ENCODE data around the gene KLRC2.
"Not testable (repeated sequence)": the region's sequence is repeated elsewhere in the genome, so short reads cannot be mapped to it uniquely, and the experiment has no call there.

KLRC2 gene

DNA sequence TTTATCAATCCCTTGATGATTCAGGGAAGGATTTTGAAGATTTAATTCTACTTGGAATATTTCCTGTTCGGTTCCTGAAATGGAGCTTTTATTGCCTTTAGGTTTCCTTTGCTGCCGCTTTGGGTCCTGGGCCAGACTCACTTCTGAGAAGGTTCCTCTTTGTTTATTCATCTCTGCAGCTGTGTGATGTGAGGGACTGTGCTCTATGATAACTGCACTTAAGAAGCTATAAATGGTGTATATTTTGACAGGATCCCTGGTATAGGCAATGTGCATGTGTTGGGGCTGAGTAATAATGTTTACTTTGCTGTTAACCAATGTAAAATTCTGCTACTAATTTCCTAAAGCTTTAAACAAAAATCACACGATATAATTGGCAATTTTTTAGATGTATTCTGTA lies at the start of gene KLRC2:
Gene KLRC2, minus strand, starts transcription at position 195 of the 400 bp plus-strand sequence. Its CDS starts 24 bp downstream, at position 171.
- DNase-seq = not testable (repeated sequence)

DNA sequence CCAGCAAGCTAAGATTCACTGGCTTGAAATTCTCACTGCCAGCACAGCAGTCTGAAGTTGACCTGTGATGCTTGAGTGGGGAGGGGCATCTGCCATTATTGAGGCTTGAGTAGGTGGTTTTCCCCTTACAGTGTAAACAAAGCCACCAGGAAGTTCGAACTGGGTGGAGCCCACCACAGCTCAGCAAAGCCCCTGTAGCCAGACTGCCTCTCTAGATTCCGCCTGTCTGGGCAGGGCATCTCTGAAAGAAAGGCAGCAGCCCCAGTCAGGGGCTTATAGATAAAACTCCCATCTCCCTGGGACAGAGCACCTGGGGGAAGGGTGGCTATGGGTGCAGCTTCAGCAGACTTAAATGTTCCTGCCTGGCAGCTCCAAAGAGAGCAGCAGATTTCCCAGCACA lies 46.1 kb upstream of the KLRC2 start:
- not testable (repeated sequence) for DNase-seq

DNA sequence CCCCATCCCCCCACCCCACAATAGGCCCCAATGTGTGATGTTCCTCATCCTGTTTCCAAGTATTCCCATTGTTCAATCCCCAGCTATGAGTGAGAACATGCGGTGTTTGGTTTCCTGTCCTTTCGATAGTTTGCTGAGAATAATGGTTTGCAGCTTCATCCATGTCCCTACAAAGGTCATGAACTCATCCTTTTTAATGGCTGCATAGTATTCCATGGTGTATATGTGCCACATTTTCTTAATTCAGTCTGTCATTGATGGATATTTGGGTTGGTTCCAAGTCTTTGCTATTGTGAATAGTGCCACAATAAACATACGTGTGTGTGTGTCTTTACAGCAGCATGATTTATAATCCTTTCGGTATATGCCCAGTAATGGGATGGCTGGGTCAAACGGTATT lies 37.0 kb upstream of the KLRC2 start:
- DNase-seq = not testable (repeated sequence)

DNA sequence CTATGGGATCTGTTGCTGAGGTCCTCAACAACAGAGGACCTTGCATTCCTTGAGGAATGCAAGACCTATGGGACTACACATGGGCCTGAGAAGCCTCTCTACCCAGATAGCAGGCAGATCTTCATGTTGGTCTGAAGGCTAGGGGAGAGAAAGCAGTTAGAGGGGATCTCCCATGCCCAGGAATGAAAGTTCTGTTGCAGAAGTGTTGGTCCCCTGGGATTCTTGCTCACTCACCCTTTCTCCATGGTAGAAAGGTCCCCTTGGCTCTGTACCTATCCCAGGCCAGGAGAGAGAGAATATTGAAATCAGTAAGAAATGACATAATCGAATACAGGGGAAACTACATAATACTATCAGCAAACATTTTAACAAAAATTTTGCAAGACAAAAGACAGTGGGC lies 33.9 kb upstream of the KLRC2 start:
- DNase-seq = no peak

DNA sequence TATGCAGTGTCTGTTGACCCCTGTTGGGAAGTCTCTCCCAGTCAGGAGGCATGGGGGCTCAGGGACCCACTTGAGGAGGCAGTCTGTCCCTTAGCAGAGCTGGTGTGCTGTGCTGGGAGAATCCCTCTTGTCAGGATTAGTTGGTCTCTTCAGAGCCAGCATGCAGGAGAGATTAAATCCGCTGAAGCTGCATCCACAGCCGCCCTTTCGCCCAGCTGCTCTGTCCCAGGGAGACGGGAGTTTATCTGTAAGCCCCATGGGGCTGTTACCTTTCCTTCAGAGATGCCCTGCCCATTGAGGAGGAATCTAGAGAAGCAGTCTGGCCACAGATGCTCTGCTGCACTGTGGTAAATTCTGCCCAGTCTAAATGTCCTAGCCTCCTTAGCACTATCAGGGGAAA lies 30.5 kb upstream of the KLRC2 start:
- no peak for DNase-seq

DNA sequence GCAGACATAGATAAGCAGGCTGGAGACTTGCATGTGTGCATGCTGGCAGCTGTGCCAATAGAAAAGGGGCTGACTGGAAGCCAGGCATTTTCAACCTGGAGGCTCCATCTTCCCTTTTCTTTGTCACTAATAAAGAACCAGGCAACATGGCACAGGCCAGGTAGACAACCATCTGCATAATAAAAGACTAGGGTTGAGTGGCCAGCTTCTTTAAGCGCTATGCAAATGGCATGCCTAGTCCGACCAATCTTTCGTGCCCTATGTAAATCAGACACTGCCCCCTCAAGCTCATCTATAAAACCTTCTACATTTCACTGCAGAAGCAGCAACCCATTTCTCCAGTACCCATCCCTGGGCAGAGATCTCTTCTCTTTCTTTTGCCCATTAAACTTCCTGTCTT lies 21.9 kb upstream of the KLRC2 start:
- DNase-seq = no peak

DNA sequence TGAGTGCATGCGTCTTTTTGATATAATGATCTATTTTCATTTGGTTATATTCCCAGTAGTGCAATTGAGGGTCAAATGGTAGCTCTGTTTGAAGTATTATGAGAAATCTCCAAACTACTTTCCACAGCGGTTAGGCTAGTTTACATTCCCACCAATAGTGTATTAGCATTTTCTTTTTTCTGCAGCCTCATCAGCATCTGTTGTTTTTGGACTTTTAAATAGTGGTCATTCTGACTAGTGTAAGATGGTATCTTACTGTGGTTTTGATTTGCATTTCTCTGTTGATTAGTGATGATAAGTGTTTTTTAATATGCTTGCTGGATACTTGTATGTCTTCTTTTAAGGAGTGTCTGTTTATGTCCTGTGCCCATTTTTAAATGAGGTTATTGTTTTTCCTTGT lies 21.0 kb upstream of the KLRC2 start:
- no peak for DNase-seq

DNA sequence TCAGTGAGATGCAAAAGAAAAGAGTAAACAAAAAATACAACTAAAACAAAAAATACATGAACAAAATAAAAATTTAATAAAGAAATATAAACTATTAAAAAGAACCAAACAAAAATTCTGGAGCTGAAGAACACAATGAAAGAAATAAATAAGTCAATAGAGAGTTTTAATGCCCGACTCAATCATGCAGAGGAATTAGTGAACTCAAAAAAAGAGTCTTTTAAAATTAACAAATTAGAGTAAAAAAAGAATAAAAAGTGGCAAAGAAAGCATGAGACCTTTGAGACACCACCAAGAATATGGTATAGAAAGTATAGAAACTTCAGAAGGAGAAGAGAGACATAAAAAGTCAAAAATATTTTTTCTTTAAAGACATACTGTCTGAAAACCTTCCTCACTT lies 20.0 kb upstream of the KLRC2 start:
- DNase-seq = no peak

DNA sequence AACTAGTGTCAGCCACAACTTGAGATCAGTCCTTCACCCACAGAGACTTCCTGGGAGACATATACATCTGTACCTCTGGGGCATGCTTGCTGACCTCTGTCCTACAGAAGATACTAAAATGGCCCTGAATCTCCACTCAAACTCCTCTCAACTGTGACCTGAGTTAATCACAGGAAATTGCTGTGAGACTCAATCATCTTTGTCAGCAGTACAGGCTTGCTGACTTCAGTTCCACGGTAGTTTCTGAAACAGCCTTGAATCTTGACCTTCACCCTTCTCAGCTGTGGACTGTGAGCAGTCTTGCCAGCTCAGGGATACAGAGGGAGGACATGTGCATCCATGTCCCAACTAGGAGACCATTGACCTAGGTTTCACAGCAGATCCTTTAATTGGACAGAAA lies 18.7 kb upstream of the KLRC2 start:
- DNase-seq = no peak

DNA sequence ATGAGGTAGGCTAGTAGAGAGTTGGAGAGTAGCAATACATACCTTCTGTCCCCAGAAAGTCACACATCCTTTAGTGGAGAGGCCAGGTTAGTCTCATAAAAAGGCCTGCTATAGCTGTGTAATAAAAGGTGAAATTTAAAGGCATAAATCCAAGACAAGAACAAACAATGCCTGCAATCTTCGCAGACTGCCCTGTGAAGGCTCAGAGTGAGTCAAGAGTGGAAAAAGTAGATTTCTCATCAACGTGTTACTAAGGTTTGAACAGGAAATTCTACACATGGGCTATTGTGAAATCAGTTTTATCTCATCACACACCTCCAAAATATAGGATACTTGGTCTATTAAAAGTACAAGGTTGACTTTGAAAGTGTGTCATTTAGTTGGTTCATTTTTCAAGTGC lies 17.3 kb upstream of the KLRC2 start, which contains the start of gene KLRC1:
Gene KLRC1, minus strand, starts transcription at position 222 of the 400 bp plus-strand sequence. CDS start 2,221 bp downstream, outside the sequence.
- peak; percentile 3 for DNase-seq

DNA sequence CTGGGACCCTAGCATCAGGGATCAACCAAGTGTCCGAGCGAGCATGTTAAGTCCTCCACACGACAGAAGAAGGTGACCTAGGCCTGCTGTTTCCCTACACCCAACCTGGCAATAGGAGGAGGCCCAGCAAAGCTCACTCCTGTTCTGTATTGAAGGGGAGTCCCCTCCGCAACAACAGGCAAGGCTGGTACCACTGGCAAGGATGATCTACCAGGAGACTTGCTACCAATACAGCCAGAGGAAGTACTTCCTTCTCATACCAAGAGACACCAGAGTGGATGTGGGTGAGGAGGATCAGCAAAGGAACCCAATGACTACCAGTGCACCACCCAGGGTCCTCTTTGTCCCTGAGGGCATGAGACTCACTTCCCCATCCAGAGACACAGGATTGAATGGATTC lies 12.4 kb upstream of the KLRC2 start:
- DNase-seq = no peak

DNA sequence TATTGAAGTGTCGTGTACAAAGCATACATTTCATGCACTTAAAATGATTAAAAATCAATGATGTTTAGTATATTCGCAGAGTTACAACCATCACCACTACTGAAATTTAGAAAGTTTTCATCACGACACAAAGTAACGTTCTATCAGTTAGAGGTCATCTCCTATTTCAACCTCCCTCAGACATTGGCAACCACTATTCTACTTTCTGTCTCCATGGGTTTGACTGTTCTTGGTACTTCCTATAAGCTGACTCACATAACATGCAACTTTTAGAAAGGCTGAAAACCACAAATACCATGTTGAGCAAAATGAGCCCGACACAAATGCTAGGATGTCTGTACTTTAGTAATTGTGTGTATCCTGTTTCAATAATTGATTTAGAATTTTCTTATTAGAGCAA lies 10.2 kb upstream of the KLRC2 start:
- DNase-seq = peak; percentile 28

DNA sequence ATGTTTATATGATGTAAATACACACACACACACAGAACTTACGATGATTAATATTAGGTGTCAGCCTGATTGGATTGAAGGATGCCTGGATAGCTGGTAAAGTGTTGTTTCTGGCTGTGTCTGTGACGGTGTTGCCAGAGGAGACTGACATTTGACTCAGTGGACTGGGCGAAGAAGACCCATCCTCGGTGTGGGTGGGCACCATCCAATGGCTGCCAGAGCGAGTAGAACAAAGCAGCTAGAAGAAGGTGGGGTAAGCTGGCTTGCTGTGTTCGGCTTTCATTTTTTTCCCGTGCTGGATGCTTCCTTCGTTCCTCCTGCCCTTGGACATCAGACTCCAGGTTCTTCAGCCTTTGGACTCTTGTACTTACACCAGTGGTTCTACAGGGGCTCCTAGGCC lies 5.3 kb upstream of the KLRC2 start:
- DNase-seq = not testable (repeated sequence)

DNA sequence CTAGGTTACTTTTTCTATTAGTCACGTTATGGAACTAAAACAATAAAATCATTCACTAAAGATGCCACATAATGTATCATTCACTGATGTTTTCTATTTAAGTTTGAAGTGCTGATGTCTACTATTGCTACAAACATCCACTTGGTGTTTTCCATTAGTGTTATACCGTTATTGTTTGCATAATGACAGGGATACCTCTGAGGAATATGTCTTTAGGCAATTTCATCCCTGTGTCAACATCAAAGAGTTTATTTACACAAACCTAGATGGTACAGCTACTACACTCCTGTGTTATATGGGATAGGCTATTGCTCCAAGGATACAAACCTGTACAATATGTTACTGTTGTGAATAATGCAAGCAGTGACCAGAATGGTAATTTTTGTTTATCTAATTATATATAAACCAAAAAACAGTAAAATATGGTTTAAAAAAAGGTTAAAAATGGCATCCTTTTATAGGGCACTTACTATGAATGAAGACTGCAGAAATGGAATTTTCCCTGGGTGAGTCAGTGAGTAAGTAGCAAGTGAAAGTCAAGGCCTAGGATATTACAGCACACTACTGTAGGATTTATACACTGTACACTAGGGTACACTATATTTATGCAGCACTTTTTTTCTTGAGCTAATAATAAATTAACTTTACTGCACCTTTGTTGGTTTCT lies 3.9 kb upstream of the KLRC2 start:
- DNase-seq = not testable (repeated sequence)

DNA sequence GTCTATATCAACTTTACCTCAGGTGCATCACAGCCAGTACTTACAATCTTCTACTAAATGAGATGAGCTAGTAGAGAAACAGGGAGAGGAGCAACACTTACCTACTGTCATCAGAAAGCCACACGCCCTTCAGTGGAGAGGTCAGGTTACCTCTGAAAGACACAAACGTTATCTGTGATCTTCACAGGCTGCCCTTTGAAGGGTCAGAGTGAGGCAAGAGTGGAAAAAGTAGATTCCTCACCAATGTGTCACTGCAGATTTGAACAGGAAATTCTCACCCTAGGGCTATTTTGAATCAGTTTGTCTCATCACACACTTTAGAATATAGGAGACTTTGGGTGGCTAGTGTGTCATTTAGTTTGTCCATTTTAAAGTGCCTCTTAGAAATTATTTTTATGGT lies 1.8 kb upstream of the KLRC2 start:
- DNase-seq = not testable (repeated sequence)

DNA sequence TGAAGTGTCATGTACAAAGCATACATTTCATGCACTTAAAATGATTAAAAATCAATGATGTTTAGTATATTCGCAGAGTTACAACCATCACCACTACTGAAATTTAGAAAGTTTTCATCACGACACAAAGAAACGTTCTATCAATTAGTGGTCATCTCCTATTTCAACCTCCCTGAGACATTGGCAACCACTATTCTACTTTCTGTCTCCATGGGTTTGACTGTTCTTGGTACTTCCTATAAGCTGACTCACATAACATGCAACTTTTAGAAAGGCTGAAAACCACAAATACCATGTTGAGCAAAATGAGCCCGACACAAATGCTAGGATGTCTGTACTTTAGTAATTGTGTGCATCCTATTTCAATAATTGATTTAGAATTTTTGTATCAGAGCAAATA lies 5.2 kb downstream of the KLRC2 start:
- DNase-seq = not testable (repeated sequence)

DNA sequence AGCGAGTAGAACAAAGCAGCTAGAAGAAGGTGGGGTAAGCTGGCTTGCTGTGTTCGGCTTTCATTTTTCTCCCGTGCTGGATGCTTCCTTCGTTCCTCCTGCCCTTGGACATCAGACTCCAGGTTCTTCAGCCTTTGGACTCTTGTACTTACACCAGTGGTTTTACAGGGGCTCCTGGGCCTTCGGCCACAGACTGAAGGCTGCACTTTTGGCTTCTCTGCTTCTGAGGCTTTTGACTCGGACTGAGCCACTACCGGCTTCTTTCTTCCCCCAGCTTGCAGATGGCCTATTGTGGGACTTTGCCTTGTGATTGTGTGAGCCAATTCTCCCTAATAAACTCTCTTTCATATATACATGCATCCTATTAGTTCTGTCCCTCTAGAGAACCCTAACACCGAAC lies 9.9 kb downstream of the KLRC2 start:
- not testable (repeated sequence) for DNase-seq

DNA sequence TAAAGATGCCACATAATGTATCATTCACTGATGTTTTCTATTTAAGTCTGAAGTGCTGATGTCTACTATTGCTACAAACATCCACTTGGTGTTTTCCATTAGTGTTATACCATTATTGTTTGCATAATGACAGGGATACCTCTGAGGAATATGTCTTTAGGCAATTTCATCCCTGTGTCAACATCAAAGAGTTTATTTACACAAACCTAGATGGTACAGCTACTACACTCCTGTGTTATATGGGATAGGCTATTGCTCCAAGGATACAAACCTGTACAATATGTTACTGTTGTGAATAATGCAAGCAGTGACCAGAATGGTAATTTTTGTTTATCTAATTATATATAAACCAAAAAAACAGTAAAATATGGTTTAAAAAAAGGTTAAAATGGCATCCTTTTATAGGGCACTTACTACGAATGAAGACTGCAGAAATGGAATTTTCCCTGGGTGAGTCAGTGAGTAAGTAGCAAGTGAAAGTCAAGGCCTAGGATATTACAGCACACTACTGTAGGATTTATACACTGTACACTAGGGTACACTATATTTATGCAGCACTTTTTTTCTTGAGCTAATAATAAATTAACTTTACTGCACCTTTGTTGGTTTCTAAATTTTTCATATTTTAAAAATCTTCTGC lies 11.4 kb downstream of the KLRC2 start:
- not testable (repeated sequence) for DNase-seq

DNA sequence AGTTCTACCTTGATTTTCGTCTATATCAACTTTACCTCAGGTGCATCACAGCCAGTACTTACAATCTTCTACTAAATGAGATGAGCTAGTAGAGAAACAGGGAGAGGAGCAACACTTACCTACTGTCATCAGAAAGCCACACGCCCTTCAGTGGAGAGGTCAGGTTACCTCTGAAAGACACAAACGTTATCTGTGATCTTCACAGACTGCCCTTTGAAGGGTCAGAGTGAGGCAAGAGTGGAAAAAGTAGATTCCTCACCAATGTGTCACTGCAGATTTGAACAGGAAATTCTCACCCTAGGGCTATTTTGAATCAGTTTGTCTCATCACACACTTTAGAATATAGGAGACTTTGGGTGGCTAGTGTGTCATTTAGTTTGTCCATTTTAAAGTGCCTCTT lies 13.7 kb downstream of the KLRC2 start:
- DNase-seq = not testable (repeated sequence)

DNA sequence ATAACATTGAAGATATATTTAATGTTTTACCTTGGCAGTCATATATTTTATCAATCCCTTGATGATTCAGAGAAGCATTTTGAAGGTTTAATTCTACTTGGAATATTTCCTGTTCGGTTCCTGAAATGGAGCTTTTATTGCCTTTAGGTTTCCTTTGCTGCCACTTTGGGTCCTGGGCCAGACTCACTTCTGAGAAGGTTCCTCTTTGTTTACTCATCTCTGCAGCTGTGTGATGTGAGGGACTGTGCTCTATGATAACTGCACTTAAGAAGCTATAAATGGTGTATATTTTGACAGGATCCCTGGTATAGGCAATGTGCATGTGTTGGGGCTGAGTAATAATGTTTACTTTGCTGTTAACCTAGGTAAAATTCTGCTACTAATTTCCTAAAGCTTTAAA lies 15.5 kb downstream of the KLRC2 start, which contains the start of gene KLRC3:
Gene KLRC3, minus strand, starts transcription at position 262 of the 400 bp plus-strand sequence. Its CDS starts 45 bp downstream, at position 217.
- DNase-seq = not testable (repeated sequence)

DNA sequence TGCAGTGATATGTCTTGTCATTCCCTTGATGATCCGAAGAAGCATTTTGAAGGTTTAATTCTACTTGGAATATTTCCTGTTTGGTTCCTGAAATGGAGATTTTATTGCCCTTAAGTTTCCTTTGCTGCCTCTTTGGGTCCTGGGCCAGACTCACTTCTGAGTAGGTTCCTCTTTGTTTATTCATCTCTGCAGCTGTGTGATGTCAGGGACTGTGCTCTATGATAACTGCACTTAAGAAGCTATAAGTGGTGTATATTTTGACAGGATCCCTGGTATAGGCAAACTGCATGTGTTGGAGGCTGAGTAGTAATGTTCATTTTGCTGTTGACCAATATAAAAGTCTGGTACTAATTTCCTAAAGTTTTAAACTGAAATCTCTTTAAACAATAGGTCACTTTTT lies 26.4 kb downstream of the KLRC2 start, which contains the start of gene KLRC4:
Gene KLRC4, minus strand, starts transcription at position 366 of the 400 bp plus-strand sequence. Its CDS starts 182 bp downstream, at position 184.
- no peak for DNase-seq

DNA sequence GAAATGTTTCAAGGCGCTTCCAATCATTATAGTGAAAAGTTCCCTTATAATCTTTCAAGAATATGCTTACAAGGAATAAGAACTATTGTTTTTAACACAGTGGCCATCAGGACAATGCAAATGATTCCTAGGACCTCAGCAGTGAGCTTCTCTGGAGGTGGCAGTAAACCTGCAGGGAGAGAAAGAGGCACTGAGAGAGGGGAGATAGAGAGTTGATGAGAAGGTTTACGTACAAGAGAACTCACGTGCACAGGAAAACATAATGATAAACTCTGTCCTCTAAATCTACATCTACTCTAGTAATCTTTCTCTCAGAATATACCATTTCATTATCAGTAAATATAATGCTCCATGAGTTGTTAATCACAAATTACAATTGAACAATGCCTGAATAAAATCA lies 27.0 kb downstream of the KLRC2 start:
- DNase-seq = no peak

DNA sequence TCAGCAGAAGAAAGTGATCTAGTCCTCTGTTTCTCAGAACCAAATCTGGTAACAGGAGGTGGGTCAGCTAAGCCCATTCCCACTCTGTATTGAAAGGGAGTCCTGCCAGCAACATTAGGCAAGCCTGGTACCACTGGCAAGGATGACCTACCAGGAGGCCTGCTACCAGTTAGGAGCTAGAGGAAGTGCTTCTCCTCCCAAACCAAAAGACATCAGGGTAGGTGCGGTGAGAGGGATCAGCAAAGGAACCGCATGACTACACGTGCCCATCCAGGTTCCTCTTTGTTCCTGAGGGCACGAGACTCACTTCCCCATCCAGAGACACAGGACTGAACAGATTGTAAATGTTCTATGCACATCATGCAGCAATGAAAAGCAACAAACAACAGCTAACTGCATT lies 29.1 kb downstream of the KLRC2 start:
- DNase-seq = no peak

DNA sequence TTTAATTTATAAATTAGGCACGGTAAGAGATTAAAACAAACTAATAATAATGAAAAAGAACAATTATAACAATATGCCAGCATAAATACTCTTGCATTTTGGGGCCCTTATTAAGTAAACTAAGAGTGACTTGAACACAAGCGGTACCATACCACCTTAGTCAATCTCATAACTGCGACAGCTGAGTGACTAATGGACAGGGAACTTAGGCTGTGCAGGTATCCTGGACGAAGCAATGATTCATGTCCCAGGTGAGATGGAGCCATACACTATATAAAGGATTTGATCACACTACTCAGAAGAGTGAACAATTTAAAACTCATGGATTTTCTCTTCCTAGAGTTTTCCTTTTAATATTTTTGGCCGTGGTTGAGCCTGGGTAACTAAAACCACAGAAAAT lies 30.5 kb downstream of the KLRC2 start:
- DNase-seq = no peak

Measured in activated CD4-positive, alpha-beta T cell treated with anti-CD3 and anti-CD28 coated beads, Interleukin-2, amount 50 U/mL, for 16 hours (primary cell).